ENCODE results near the gene CHST13.

CHST13 gene

GRCh38 chr3:126542340-126543241 is 18.6 kb downstream of the CHST13 start:
- TF ChIP-seq CTCF (IDR thresholded peaks at IDR 0.05) = no peak
- Histone ChIP-seq H3K4me2 (ENCODE audit: low read length) (no peak overlapping the region), H3K4me3 (ENCODE audit: low read depth, low read length) (no peak overlapping the region), H3K9me3 (ENCODE audit: control insufficient read depth, low read length) (no peaks in the 10 kb centered on the region), H3K27me3 (ENCODE audit: control insufficient read depth, insufficient read depth, low read length) (no peaks in the 10 kb centered on the region), H3K79me2 (no peaks in the 10 kb centered on the region), H3K9ac (no peak overlapping the region), H2AFZ (no peak overlapping the region), H3K27ac (no peak overlapping the region), H3K36me3 (ENCODE audit: control insufficient read depth, insufficient read depth, low read length) (no peaks in the 10 kb centered on the region), H3K4me1 (peaks cover 10% of the 10 kb centered on the region)

DNA sequence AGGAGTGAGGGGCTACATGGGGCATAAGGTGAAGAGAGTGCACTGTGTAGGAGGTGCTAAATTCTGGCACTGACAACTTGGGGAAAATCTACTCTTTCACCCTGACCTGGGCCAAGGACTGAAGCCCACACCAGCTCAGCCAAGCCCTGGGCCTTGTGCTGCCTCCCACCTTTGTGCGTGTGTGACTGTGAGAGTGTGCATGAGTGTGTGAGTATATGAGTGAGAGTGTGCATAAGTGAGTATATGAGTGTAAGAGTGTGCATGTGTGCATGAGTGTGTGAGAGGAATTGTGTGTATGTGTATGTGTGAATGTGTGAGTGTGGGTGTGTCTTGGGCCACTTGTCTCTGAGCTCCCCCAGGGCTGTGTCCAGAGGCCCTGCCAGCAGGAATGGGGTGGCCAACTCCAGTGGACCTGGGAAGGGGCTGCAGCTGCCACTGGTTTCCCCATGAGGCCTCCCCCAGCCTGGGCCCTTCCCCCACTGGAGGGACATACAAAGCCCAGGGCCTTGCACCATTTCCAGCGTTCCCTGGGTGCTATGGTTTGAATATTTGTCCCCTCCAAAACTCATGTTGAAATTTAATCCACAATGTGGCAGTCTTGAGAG is 19.6 kb downstream of the CHST13 start:
- Histone ChIP-seq H3K4me1 (peaks cover 10% of the 10 kb centered on the region), H2AFZ (no peak overlapping the region), H3K79me2 (no peaks in the 10 kb centered on the region), H3K9me3 (ENCODE audit: control insufficient read depth, low read length) (no peaks in the 10 kb centered on the region), H3K4me2 (ENCODE audit: low read length) (no peak overlapping the region), H3K9ac (no peak overlapping the region), H3K27ac (no peak overlapping the region), H3K36me3 (ENCODE audit: control insufficient read depth, insufficient read depth, low read length) (no peaks in the 10 kb centered on the region), H3K27me3 (ENCODE audit: control insufficient read depth, insufficient read depth, low read length) (no peaks in the 10 kb centered on the region), H3K4me3 (ENCODE audit: low read depth, low read length) (no peak overlapping the region)
- no peak for TF ChIP-seq CTCF (IDR thresholded peaks at IDR 0.05)

- TF ChIP-seq CTCF (IDR thresholded peaks at IDR 0.05) = no peak
- no peaks in the 10 kb centered on the region for H3K9me3 ChIP-seq (ENCODE audit: control insufficient read depth, low read length)
- no peaks in the 10 kb centered on the region for H3K27me3 ChIP-seq (ENCODE audit: control insufficient read depth, insufficient read depth, low read length)
- H3K27ac ChIP-seq = no peak overlapping the region
- H3K4me2 ChIP-seq (ENCODE audit: low read length) = no peak overlapping the region
- H3K79me2 ChIP-seq = no peaks in the 10 kb centered on the region
- peaks cover 10% of the 10 kb centered on the region for H3K4me1 ChIP-seq
- no peak overlapping the region for H3K9ac ChIP-seq
- H2AFZ ChIP-seq = no peak overlapping the region
- no peaks in the 10 kb centered on the region for H3K36me3 ChIP-seq (ENCODE audit: control insufficient read depth, insufficient read depth, low read length)
- H3K4me3 ChIP-seq (ENCODE audit: low read depth, low read length) = no peak overlapping the region
Measured at GRCh38 chr3:126544596-126545281, 20.8 kb downstream of the CHST13 start.

DNA sequence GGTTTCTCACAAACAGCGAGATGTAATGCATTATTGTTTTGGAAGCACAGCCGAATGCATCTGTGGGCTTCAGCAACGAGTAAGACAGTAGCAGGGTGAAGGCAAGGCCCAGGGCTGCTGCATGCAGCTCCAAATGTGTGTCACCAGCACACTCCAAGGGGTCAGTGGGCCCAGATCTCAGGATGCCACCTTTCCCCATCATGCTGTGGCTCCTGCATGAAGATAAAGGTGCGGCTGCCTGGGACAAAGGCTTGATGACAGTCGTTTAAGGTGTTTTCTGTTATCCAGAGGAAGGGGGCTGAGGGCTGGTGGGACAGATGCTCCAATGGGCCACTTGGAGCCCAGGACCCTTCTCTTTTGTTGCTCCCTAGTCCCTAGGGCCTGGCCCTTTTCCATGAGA is 21.6 kb downstream of the CHST13 start:
- Histone ChIP-seq H3K9ac (no peak overlapping the region), H2AFZ (no peak overlapping the region), H3K9me3 (ENCODE audit: control insufficient read depth, low read length) (no peaks in the 10 kb centered on the region), H3K4me2 (ENCODE audit: low read length) (no peak overlapping the region), H3K27me3 (ENCODE audit: control insufficient read depth, insufficient read depth, low read length) (no peaks in the 10 kb centered on the region), H3K4me3 (ENCODE audit: low read depth, low read length) (no peak overlapping the region), H3K27ac (no peak overlapping the region), H3K4me1 (peaks cover 7% of the 10 kb centered on the region), H3K36me3 (ENCODE audit: control insufficient read depth, insufficient read depth, low read length) (no peaks in the 10 kb centered on the region), H3K79me2 (no peaks in the 10 kb centered on the region)
- TF ChIP-seq CTCF (IDR thresholded peaks at IDR 0.05) = no peak

Measured in parathyroid adenoma (tissue), 2 donors.